Activated T-helper 1 cell treated with Interleukin-2 at 50 U/mL for 16 hours (primary cell): ENCODE measurements around the gene ABLIM2.

ENCODE experiments used
- DNase-seq: peaks from one replicate; pipeline ENCODE4 v3.0.0-alpha.2; 2020; ENCODE audit warnings: low read depth

The ABLIM2 gene

GRCh38 chr4:8192748-8193738, 34.4 kb upstream of the ABLIM2 start:
- no peak for DNase-seq

- no peak for DNase-seq
These were observed 32.6 kb upstream of the ABLIM2 start for GRCh38 chr4:8191136-8191747.

- DNase-seq = no peak
These were observed 31.2 kb upstream of the ABLIM2 start for GRCh38 chr4:8189551-8190466.

GRCh38 chr4:8188743-8189550, 30.3 kb upstream of the ABLIM2 start:
- DNase-seq = no peak

- DNase-seq = no peak
These were observed 29.5 kb upstream of the ABLIM2 start for GRCh38 chr4:8188085-8188484.

GRCh38 chr4:8185930-8186329, 27.3 kb upstream of the ABLIM2 start:
- DNase-seq = no peak

GRCh38 chr4:8185295-8185694, 26.7 kb upstream of the ABLIM2 start:
- no peak for DNase-seq

- no peak for DNase-seq
These were observed 25.4 kb upstream of the ABLIM2 start for GRCh38 chr4:8184061-8184460.

GRCh38 chr4:8182858-8183725, 24.5 kb upstream of the ABLIM2 start:
- no peak for DNase-seq

GRCh38 chr4:8182294-8182693, 23.7 kb upstream of the ABLIM2 start:
- DNase-seq = no peak

GRCh38 chr4:8181844-8182243, 23.2 kb upstream of the ABLIM2 start:
- DNase-seq = no peak

- DNase-seq = no peak
These were observed 22.5 kb upstream of the ABLIM2 start for GRCh38 chr4:8181119-8181518.

GRCh38 chr4:8180310-8181093, 21.9 kb upstream of the ABLIM2 start:
- no peak for DNase-seq

GRCh38 chr4:8179771-8180170, 21.2 kb upstream of the ABLIM2 start:
- no peak for DNase-seq

- DNase-seq = no peak
These were observed 20.5 kb upstream of the ABLIM2 start for GRCh38 chr4:8179074-8179473.

- DNase-seq = no peak
These were observed 19.3 kb upstream of the ABLIM2 start for GRCh38 chr4:8177956-8178355.

GRCh38 chr4:8177552-8177951, 18.9 kb upstream of the ABLIM2 start:
- DNase-seq = no peak

GRCh38 chr4:8176547-8177399, 18.2 kb upstream of the ABLIM2 start:
- no peak for DNase-seq

GRCh38 chr4:8175686-8176085, 17.1 kb upstream of the ABLIM2 start:
- DNase-seq = no peak
